CD4-positive, CD25-positive, alpha-beta regulatory T cell (primary cell): Measurements from ENCODE around the gene LMOD3. TPM values are rescaled to one million over a fixed set of nuclear protein-coding genes. Genes with fewer than 3 reads are reported as not detected.
A peak's percentile ranks its signal among the peaks of the same experiment; 100 is the strongest.

Source experiments
- ATAC-seq, 2 donors: fragments of 150-1000 bp; cut with Tn5 transposase; one replicate each; pipeline ENCODE4 v1.10.0; 2021; ENCODE audit warnings: low read depth in 2 of 2, moderate number of reproducible peaks in 2 of 2, moderate library complexity in 1 of 2
- DNase-seq, 3 donors: peaks; one replicate each; pipeline versions ENCODE4 v3.0.0 to v3.0.0-alpha.2; 2012 to 2022; ENCODE audit warnings: mixed read lengths in 1 of 3
- H3K27ac ChIP-seq: one replicate; pipeline ENCODE4 v1.7.0; 2013; ENCODE audit warnings: mild to moderate bottlenecking, low read length; ENCODE audit not compliant: insufficient read depth, poor library complexity, severe bottlenecking
- H3K27me3 ChIP-seq: one replicate; pipeline ENCODE4 v1.7.0; 2013; ENCODE audit warnings: low read length; ENCODE audit not compliant: control insufficient read depth, insufficient read depth
- H3K36me3 ChIP-seq: one replicate; pipeline ENCODE4 v1.7.0; 2013; ENCODE audit warnings: mild to moderate bottlenecking, low read length, moderate library complexity; ENCODE audit not compliant: control insufficient read depth, insufficient read depth
- H3K4me1 ChIP-seq: 2 replicates; pipeline ENCODE4 v1.7.0; 2013; ENCODE audit warnings: mild to moderate bottlenecking, low read length; ENCODE audit not compliant: insufficient read depth, control insufficient read depth, poor library complexity, severe bottlenecking
- H3K4me3 ChIP-seq: one replicate; pipeline ENCODE4 v1.7.0; 2013; ENCODE audit warnings: low read depth, mild to moderate bottlenecking, low read length, moderate library complexity
- H3K9me3 ChIP-seq, 2 experiments: 1 replicate in 1 of 2; 2 replicates in 1 of 2; pipeline ENCODE4 v1.7.0; 2013; ENCODE audit warnings: low read length in 2 of 2, mild to moderate bottlenecking in 1 of 2, moderate library complexity in 1 of 2; ENCODE audit not compliant: control insufficient read depth in 2 of 2
- H3K27ac Mint-ChIP-seq, 3 donors: one replicate each; pipeline ENCODE4 v1.8.0; 2020 to 2022; ENCODE audit warnings: mild to moderate bottlenecking in 3 of 3, mixed read lengths in 3 of 3, moderate library complexity in 2 of 3
- H3K27me3 Mint-ChIP-seq: one replicate; pipeline ENCODE4 v1.8.0; 2022; ENCODE audit warnings: mild to moderate bottlenecking, mixed read lengths
- H3K36me3 Mint-ChIP-seq: one replicate; pipeline ENCODE4 v1.8.0; 2020; ENCODE audit warnings: mixed read lengths
- H3K4me1 Mint-ChIP-seq, 4 donors: one replicate each; pipeline ENCODE4 v1.8.0; 2020 to 2022; ENCODE audit warnings: mixed read lengths in 4 of 4, mild to moderate bottlenecking in 1 of 4
- H3K4me3 Mint-ChIP-seq, 4 donors: one replicate each; pipeline ENCODE4 v1.8.0; 2020 to 2022; ENCODE audit warnings: mild to moderate bottlenecking in 4 of 4, mixed read lengths in 4 of 4, moderate library complexity in 3 of 4
- H3K9me3 Mint-ChIP-seq, 7 donors: one replicate each; pipeline ENCODE4 v1.8.0; 2020 to 2022; ENCODE audit warnings: mixed read lengths in 7 of 7, mild to moderate bottlenecking in 3 of 7, moderate library complexity in 2 of 7
- polyA plus RNA-seq, 4 donors: library from polyadenylated mRNA; unstranded; fragments of 300-500 nt; fragmentation: Illumina TruSeq; gene quantifications; one replicate each; pipeline ENCODE4 v1.2.3, GENCODE V29; 2021
- total RNA-seq: library from RNA; stranded (reverse); gene quantifications from one replicate; pipeline ENCODE4 v1.2.3, GENCODE V29; 2022

LMOD3 gene
- total and polyA plus RNA-seq, 5 donors from 2014 or later: 0.03 to 0.16 (median 0.06) TPM; not detected in 1

- peaks cover 10% of the 10 kb centered on the region for H3K36me3 Mint-ChIP-seq
- no peaks in the 10 kb centered on the region for H3K27me3 Mint-ChIP-seq
- peak within 1 kb of the TSS; percentile 95 to 99 (median 97) for H3K27ac Mint-ChIP-seq
- H3K4me3 Mint-ChIP-seq: peak within 1 kb of the TSS; percentile 93 to 99 (median 98)
- peaks cover 37 to 74% (median 49%) of the 10 kb centered on the region in 4 donors for H3K4me1 Mint-ChIP-seq
- DNase-seq (peak; percentile 87 to 97 (median 89)), ATAC-seq (peak; percentile 76)
- Histone ChIP-seq H3K9me3 (no peaks in the 10 kb centered on the region), H3K36me3 (no peaks in the 10 kb centered on the region), H3K4me1 (peaks cover 82% of the 10 kb centered on the region), H3K27me3 (no peaks in the 10 kb centered on the region), H3K27ac (peak within 1 kb of the TSS; percentile 92), H3K4me3 (peak within 1 kb of the TSS; percentile 91)
- no peaks in the 10 kb centered on the region for H3K9me3 Mint-ChIP-seq
Measured at GRCh38 chr3:69084326-69085167, 37.8 kb downstream of the LMOD3 start, which contains the start of gene ARL6IP5. Gene ARL6IP5 (plus strand): TSS chr3:69084937. CDS start chr3:69085048, 111 bp downstream.

DNA sequence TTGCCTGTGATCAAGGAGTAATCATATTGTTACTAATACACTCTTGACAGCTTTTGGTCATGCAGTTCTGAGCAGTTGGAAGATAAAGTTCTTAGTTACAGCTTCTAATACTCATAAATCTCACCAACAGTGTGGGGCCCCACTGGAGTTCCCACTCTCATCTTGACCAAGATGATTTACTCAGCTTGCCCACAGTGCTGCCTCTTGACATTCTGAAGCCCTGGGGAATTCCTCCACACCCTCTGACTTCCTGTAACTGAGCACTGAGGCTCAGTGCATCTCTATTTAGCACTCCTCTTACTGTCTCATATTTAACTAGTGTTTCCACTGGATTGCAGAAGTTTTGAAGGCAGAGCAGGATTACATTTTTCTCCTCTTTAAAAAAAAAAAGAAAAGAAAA is 39.6 kb downstream of the LMOD3 start:
- Mint-ChIP-seq H3K9me3 (no peaks in the 10 kb centered on the region), H3K4me3 (peak overlapping the region; percentile 64 to 98 (median 86)), H3K27ac (peak overlapping the region; percentile 96 to 99 (median 97)), H3K4me1 (peaks cover 39 to 74% (median 49%) of the 10 kb centered on the region in 4 donors), H3K36me3 (peaks cover 6% of the 10 kb centered on the region), H3K27me3 (no peaks in the 10 kb centered on the region)
- DNase-seq (peak; percentile 26 to 59 (median 57)), ATAC-seq (peak; percentile 8 to 9)
- Histone ChIP-seq H3K27me3 (no peaks in the 10 kb centered on the region), H3K4me1 (peaks cover 82% of the 10 kb centered on the region), H3K36me3 (no peaks in the 10 kb centered on the region), H3K9me3 (no peaks in the 10 kb centered on the region), H3K4me3 (peak overlapping the region; percentile 91), H3K27ac (peak overlapping the region; percentile 92)

- H3K4me1 Mint-ChIP-seq: peaks cover 41 to 77% (median 53%) of the 10 kb centered on the region in 4 donors
- peaks cover 82% of the 10 kb centered on the region for H3K4me1 ChIP-seq
- H3K36me3 ChIP-seq: no peaks in the 10 kb centered on the region
- DNase-seq (no peak), ATAC-seq (no peak)
- peak overlapping the region; percentile 92 for H3K27ac ChIP-seq
- no peaks in the 10 kb centered on the region for H3K9me3 ChIP-seq
- H3K9me3 Mint-ChIP-seq: no peaks in the 10 kb centered on the region
- peaks cover 6% of the 10 kb centered on the region for H3K36me3 Mint-ChIP-seq
- peak overlapping the region; percentile 64 to 98 (median 86) for H3K4me3 Mint-ChIP-seq
- peak overlapping the region; percentile 96 to 99 (median 97) for H3K27ac Mint-ChIP-seq
- no peaks in the 10 kb centered on the region for H3K27me3 Mint-ChIP-seq
- peak overlapping the region; percentile 91 for H3K4me3 ChIP-seq
- no peaks in the 10 kb centered on the region for H3K27me3 ChIP-seq
Measured at GRCh38 chr3:69082361-69082760, 40.0 kb downstream of the LMOD3 start.

- Histone ChIP-seq H3K27ac (peak overlapping the region; percentile 92), H3K4me1 (peaks cover 82% of the 10 kb centered on the region)
- DNase-seq: no peak
Measured at GRCh38 chr3:69081583-69082262, 40.7 kb downstream of the LMOD3 start.

DNA sequence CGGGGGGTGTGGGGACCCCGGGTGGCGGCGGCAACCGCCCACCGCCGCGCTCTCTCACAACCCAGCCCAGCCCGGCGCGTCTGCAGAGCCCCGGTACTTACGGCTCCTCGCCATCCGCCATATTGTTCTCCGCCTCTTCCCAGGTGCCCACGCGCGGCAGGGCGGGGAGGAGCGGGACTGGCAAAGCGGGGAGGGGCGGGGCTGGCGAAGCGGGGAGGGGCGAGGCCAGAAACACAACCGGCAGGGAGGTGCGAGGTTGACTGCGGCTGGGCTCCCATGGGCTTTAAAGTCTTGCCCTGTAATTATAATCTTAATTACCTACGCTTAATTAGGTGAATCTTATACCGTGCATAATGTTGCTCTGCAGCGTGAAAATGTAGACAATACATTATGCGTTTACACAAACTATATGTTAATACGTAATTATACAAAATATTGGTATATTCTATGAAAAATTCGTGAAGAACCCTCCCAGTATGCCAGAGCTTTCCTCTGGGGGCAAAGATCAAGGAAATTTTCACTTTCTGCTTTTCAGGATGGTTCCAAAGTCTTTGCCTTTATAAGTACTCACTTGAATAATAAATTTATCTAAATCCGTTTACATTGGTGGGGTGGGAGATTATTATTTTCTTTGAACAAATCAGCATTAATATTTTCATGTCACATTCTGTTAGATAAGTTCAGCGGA is 42.0 kb downstream of the LMOD3 start, which contains the start of gene UBA3:
UBA3 (minus strand) TSS at position 133 of the 688 bp plus-strand sequence; CDS start at position 121, 12 bp downstream.
- peaks cover 3% of the 10 kb centered on the region for H3K36me3 Mint-ChIP-seq
- Histone ChIP-seq H3K4me1 (peaks cover 74% of the 10 kb centered on the region), H3K27me3 (no peaks in the 10 kb centered on the region), H3K4me3 (peak within 1 kb of the TSS; percentile 99), H3K36me3 (peaks cover 6% of the 10 kb centered on the region), H3K27ac (peak within 1 kb of the TSS; percentile 92), H3K9me3 (no peaks in the 10 kb centered on the region)
- no peaks in the 10 kb centered on the region for H3K27me3 Mint-ChIP-seq
- no peaks in the 10 kb centered on the region for H3K9me3 Mint-ChIP-seq
- DNase-seq (peak; percentile 88 to 95 (median 89)), ATAC-seq (peak; percentile 69 to 76)
- peak within 1 kb of the TSS; percentile 88 to 93 (median 92) for H3K4me3 Mint-ChIP-seq
- H3K27ac Mint-ChIP-seq: peak within 1 kb of the TSS; percentile 96 to 99 (median 97)
- H3K4me1 Mint-ChIP-seq: peaks cover 43 to 77% (median 56%) of the 10 kb centered on the region in 4 donors

More at GRCh38 chr3:69081583-69082262, 40.7 kb downstream of the LMOD3 start:
- Mint-ChIP-seq H3K4me1 (peaks cover 43 to 78% (median 56%) of the 10 kb centered on the region in 4 donors), H3K36me3 (peaks cover 8% of the 10 kb centered on the region), H3K4me3 (peak overlapping the region; percentile 38 to 93 (median 66)), H3K9me3 (no peaks in the 10 kb centered on the region), H3K27ac (peak overlapping the region; percentile 96 to 99 (median 97)), H3K27me3 (no peaks in the 10 kb centered on the region)
- H3K9me3 ChIP-seq: no peaks in the 10 kb centered on the region
- no peaks in the 10 kb centered on the region for H3K36me3 ChIP-seq
- no peak for ATAC-seq
- H3K4me3 ChIP-seq: peak overlapping the region; percentile 91
- H3K27me3 ChIP-seq: no peaks in the 10 kb centered on the region

DNA sequence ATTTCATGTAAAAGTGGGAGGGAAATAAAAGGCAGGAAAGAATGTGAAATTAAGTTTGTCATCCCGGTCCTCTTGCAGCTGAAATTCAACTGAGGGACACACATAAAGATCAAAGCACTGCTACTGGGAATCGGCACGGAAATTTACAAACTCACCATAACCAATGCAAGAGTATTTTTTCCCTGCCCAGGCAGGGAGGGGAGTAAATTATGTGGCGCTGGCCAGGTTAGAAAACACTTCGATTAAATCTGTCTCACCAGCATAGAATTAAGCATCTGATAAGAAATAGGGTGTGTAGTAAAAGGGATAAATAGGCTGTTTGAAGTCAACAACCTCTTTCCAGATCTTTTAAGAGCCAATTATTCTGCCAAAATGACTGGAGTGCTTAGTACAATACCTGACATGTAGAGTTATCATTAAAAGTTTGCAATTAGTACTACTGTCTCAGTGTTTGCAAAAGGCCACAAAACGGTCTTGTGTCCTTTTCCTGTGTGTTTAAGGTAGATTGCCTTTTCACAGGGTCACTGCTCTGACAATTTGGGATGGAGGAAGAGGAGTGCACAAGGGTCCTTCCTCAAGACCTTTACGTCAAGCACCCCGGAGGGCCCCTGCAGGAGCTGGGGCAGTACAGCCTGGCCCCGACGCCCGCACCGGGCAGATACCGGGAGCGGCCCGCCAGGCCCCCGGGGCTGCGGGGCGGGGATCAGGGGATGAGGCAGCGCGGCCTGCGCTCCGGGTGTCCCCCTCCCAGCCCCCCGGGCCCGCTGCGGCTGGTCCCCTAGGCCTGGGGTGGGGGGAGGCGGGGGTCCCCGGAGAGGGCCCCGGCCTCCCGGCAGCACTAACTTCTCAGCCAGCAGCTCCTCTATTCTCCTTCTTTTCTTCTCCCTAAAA is 42.9 kb downstream of the LMOD3 start:
- Mint-ChIP-seq H3K27ac (peak overlapping the region; percentile 69 to 93 (median 93)), H3K4me3 (peak overlapping the region; percentile 88 to 93 (median 92)), H3K27me3 (no peaks in the 10 kb centered on the region), H3K9me3 (no peaks in the 10 kb centered on the region), H3K4me1 (peaks cover 42 to 75% (median 54%) of the 10 kb centered on the region in 4 donors), H3K36me3 (peaks cover 3% of the 10 kb centered on the region)
- ATAC-seq (no peak), DNase-seq (no peak)
- H3K4me3 ChIP-seq: peak overlapping the region; percentile 99
- H3K4me1 ChIP-seq: peaks cover 74% of the 10 kb centered on the region
- peak overlapping the region; percentile 92 for H3K27ac ChIP-seq
- H3K27me3 ChIP-seq: no peaks in the 10 kb centered on the region
- H3K9me3 ChIP-seq: no peaks in the 10 kb centered on the region
- peaks cover 14% of the 10 kb centered on the region for H3K36me3 ChIP-seq
